Natural killer cell (primary cell): ENCODE data around the gene MORN1. TPM values are rescaled to one million over a fixed set of nuclear protein-coding genes. Genes with fewer than 3 reads are reported as not detected.

Experiments used
- ATAC-seq, 3 donors: fragments of 150-1000 bp in 2 of 3; fragments of 200-7000 bp in 1 of 3; cut with Tn5 transposase; 1 replicate in 1 of 3; 2 replicates in 2 of 3; pipeline ENCODE4 v1.10.0; 2021; ENCODE audit warnings: mild to moderate bottlenecking in 2 of 3, moderate library complexity in 2 of 3
- DNase-seq, 2 donors: peaks; one replicate each; pipeline versions ENCODE4 v3.0.0 to v3.0.0-alpha.2; 2013 to 2021; ENCODE audit warnings: mixed read lengths in 1 of 2
- H3K27ac ChIP-seq: one replicate; pipeline ENCODE4 v1.5.1; 2013; ENCODE audit warnings: mild to moderate bottlenecking, low read length
- H3K27me3 ChIP-seq: one replicate; pipeline ENCODE4 v1.6.1; 2013; ENCODE audit warnings: low read length; ENCODE audit not compliant: control insufficient read depth, insufficient read depth
- H3K36me3 ChIP-seq: one replicate; pipeline ENCODE4 v1.6.1; 2013; ENCODE audit warnings: low read length; ENCODE audit not compliant: control insufficient read depth, insufficient read depth
- H3K4me1 ChIP-seq: one replicate; pipeline ENCODE4 v1.6.1; 2013; ENCODE audit warnings: low read length; ENCODE audit not compliant: control insufficient read depth, insufficient read depth
- H3K4me3 ChIP-seq: one replicate; pipeline ENCODE4 v1.5.1; 2013; ENCODE audit warnings: low read length
- H3K9me3 ChIP-seq: one replicate; pipeline ENCODE4 v1.6.1; 2013; ENCODE audit warnings: low read length; ENCODE audit not compliant: control insufficient read depth, insufficient read depth
- H3K27ac Mint-ChIP-seq, 2 donors: one replicate each; pipeline ENCODE4 v1.8.0; 2022; ENCODE audit warnings: mild to moderate bottlenecking in 2 of 2, mixed read lengths in 2 of 2, moderate library complexity in 1 of 2
- H3K27me3 Mint-ChIP-seq, 2 donors: one replicate each; pipeline ENCODE4 v1.8.0; 2022; ENCODE audit warnings: low read depth in 2 of 2, mixed read lengths in 2 of 2
- H3K36me3 Mint-ChIP-seq: one replicate; pipeline ENCODE4 v1.8.0; 2022; ENCODE audit warnings: mixed read lengths
- H3K4me1 Mint-ChIP-seq, 2 donors: one replicate each; pipeline ENCODE4 v1.8.0; 2022; ENCODE audit warnings: mixed read lengths in 2 of 2
- H3K4me3 Mint-ChIP-seq: one replicate; pipeline ENCODE4 v1.8.0; 2022; ENCODE audit warnings: mild to moderate bottlenecking, moderate library complexity, mixed read lengths
- H3K9me3 Mint-ChIP-seq, 2 donors: one replicate each; pipeline ENCODE4 v1.8.0; 2022; ENCODE audit warnings: mixed read lengths in 2 of 2
- WGBS: methylation state at CpG from one replicate; pipeline ENCODE4 v1.1.7; 2013; ENCODE audit warnings: missing lambda C conversion rate; ENCODE audit not compliant: insufficient coverage; 5-methylcytosine and 5-hydroxymethylcytosine counted together
- intact Hi-C: fragments of 100-400 bp; cut with micrococcal nuclease; formaldehyde crosslinking; loops from one replicate; pipeline ENCODE4 v1.14.2; 2022
- total RNA-seq, 4 donors: library from RNA; stranded (reverse); fragments of 120-200 nt in 1 of 4; gene quantifications; one replicate each; pipeline versions ENCODE4 v1.2.3 to v1.2.4, GENCODE V29; 2013 to 2022
- TF ChIP-seq, protein P1 (sequence below): fragments of 200-600 bp; IDR thresholded peaks from one replicate; pipeline ENCODE4 v1.8.0; 2022; ENCODE audit warnings: antibody characterized with exemption

MORN1 gene
- total RNA-seq, 3 donors from 2014 or later (not counting 1 experiment from before 2014, with no cell fraction given) = 8.0 to 9.3 (median 8.8) TPM

DNA sequence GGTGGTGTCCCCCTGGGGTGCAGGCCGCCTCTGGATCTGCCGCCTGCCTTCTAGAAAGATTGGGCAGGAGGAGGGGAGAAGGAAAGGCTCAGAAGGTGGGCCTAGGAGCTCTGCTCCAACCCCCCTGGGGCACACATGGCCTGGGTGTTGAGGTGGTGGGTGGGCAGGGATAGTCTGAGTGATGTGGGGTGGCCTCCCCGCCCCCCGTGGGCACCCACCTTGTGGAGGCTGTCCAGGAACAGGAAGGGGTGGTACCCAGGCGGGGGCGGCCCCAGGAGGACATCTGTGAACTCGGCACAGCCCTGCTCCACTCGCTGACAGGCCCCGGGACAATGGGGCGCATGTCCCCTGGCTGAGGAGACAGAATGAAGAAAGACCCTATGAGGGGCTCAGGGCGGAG is 54.9 kb downstream of the MORN1 start:
- Histone ChIP-seq H3K4me1 (no peaks in the 10 kb centered on the region), H3K27me3 (no peaks in the 10 kb centered on the region), H3K36me3 (no peaks in the 10 kb centered on the region), H3K4me3 (no peak overlapping the region), H3K27ac (no peak overlapping the region), H3K9me3 (no peaks in the 10 kb centered on the region)
- no peak overlapping the region for H3K4me3 Mint-ChIP-seq
- no peaks in the 10 kb centered on the region for H3K27me3 Mint-ChIP-seq
- no peaks in the 10 kb centered on the region for H3K4me1 Mint-ChIP-seq
- H3K36me3 Mint-ChIP-seq = no peaks in the 10 kb centered on the region
- ATAC-seq (no peak), DNase-seq (no peak)
- TF ChIP-seq, protein P1, sequence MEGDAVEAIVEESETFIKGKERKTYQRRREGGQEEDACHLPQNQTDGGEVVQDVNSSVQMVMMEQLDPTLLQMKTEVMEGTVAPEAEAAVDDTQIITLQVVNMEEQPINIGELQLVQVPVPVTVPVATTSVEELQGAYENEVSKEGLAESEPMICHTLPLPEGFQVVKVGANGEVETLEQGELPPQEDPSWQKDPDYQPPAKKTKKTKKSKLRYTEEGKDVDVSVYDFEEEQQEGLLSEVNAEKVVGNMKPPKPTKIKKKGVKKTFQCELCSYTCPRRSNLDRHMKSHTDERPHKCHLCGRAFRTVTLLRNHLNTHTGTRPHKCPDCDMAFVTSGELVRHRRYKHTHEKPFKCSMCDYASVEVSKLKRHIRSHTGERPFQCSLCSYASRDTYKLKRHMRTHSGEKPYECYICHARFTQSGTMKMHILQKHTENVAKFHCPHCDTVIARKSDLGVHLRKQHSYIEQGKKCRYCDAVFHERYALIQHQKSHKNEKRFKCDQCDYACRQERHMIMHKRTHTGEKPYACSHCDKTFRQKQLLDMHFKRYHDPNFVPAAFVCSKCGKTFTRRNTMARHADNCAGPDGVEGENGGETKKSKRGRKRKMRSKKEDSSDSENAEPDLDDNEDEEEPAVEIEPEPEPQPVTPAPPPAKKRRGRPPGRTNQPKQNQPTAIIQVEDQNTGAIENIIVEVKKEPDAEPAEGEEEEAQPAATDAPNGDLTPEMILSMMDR = no peak
- no peak overlapping the region for H3K27ac Mint-ChIP-seq
- intact Hi-C loops = no loop called here
- no peaks in the 10 kb centered on the region for H3K9me3 Mint-ChIP-seq
- 75% methylated on average over 11 of the region's 11 CpGs for WGBS

DNA sequence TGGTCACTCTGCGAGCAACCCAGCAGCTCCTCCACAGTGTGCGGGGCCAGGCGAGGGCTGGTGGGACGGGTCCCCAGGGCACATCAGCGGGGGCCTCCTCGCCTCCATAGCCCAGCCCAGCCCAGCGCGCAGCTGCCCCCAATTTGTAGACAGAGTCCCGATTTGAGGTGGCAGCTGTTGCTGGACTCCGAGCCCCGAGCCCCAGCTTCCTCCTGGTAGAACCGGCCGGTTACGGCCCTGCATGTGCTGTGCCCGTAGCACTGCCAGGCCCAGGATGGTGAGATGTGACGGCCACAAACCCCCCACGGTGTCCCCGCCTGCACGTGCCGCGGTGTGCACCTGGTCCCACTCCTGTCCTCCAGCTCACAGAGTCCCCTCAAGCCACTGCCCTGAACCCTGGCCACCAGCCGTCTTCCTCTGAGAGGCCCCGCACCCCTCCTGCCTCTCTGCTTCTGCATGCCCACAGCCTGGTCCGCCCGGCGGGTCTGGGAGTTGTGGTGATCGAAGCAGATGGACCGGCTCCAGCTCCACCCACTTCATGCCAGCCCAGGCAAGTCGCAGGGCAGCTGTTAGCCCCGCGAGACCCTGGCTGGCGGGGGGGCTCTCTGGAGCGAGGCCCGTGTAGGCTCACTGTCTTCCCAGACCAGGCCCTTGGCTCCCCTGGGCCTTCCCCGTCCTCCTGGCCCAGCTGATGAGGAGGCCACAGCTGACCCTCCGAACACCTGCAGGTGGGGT is 55.5 kb downstream of the MORN1 start:
- Histone ChIP-seq H3K9me3 (no peaks in the 10 kb centered on the region), H3K27ac (no peak overlapping the region), H3K27me3 (no peaks in the 10 kb centered on the region), H3K36me3 (no peaks in the 10 kb centered on the region), H3K4me1 (no peaks in the 10 kb centered on the region), H3K4me3 (no peak overlapping the region)
- TF ChIP-seq, protein P1 = no peak
- H3K27ac Mint-ChIP-seq = no peak overlapping the region
- 93% methylated on average over 36 of the region's 36 CpGs for WGBS
- no peaks in the 10 kb centered on the region for H3K4me1 Mint-ChIP-seq
- no peaks in the 10 kb centered on the region for H3K27me3 Mint-ChIP-seq
- intact Hi-C loops = no loop called here
- H3K36me3 Mint-ChIP-seq = no peaks in the 10 kb centered on the region
- ATAC-seq (no peak), DNase-seq (no peak)
- H3K9me3 Mint-ChIP-seq = no peaks in the 10 kb centered on the region
- no peak overlapping the region for H3K4me3 Mint-ChIP-seq

DNA sequence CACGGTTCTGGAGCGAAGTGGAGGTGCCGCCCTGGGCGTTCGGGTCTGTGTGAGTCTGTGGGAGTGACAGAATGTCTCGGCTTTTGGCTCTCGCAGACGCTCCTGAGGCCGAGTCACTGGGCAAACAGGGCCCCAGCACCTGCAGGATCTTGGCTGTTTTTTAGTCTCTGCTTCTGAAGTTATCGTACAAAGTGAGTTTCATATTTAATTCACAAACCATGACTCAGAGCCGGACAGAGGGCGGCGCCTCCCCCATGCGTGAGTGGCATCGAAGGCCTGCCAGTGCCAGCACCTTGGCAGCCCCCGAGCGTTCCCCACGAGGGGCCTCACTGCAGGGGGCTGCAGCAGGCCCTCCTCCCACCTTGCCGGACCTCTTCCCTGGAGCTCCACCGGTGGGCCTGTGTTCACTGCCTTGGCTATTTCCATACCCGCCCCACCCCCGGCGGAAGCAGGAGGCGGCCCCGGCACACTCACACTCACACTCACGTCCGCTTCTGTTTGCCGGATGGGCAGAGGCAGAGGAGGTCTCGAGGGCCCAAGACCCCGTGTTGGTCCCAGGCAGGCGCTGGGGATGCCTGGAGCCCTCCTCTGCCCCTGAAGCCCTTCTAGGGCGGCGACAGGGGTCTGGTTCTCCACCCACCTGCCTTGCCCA is 56.3 kb downstream of the MORN1 start:
- H3K36me3 ChIP-seq = no peaks in the 10 kb centered on the region
- no peak overlapping the region for H3K27ac Mint-ChIP-seq
- no peaks in the 10 kb centered on the region for H3K36me3 Mint-ChIP-seq
- no peak for ATAC-seq
- H3K27me3 Mint-ChIP-seq = no peaks in the 10 kb centered on the region
- TF ChIP-seq, protein P1 = no peak
- no peak for DNase-seq
- H3K4me3 ChIP-seq = no peak overlapping the region
- H3K27ac ChIP-seq = no peak overlapping the region
- no peaks in the 10 kb centered on the region for H3K9me3 Mint-ChIP-seq
- intact Hi-C loops = no loop called here
- no peak overlapping the region for H3K4me3 Mint-ChIP-seq
- no peaks in the 10 kb centered on the region for H3K27me3 ChIP-seq
- WGBS = 84% methylated on average over 33 of the region's 33 CpGs
- H3K9me3 ChIP-seq = no peaks in the 10 kb centered on the region
- no peaks in the 10 kb centered on the region for H3K4me1 Mint-ChIP-seq
- no peaks in the 10 kb centered on the region for H3K4me1 ChIP-seq
